Activated CD8-positive, alpha-beta T cell treated with anti-CD3 and anti-CD28 coated beads for 36 hours (primary cell): Measurements from ENCODE around the gene FKBP15. TPM values are rescaled to one million over a fixed set of nuclear protein-coding genes. Genes with fewer than 3 reads are reported as not detected.

Experiments used
- ATAC-seq: fragments of 200-7000 bp; cut with Tn5 transposase; one replicate; pipeline ENCODE4 v1.10.0; 2021; ENCODE audit warnings: mild to moderate bottlenecking, moderate library complexity
- CTCF ChIA-PET: fragments of 350-600 bp; sonication (Branson Sonifier 250); formaldehyde crosslinking; loops from one replicate; lab custom pipeline; 2021; ENCODE audit warnings: antibody characterized with exemption; lab: Charles Lee
- POLR2A ChIA-PET: fragments of 350-600 bp; sonication (Branson Sonifier 250); formaldehyde crosslinking; loops from one replicate; lab custom pipeline; 2021; ENCODE audit warnings: antibody characterized with exemption; lab: Charles Lee
- DNase-seq: peaks from one replicate; pipeline ENCODE4 v3.0.0-alpha.2; 2020
- H3K27ac Mint-ChIP-seq: one replicate; pipeline ENCODE4 v1.8.0; 2021; ENCODE audit warnings: mild to moderate bottlenecking, mixed read lengths
- H3K27me3 Mint-ChIP-seq: one replicate; pipeline ENCODE4 v1.8.0; 2021; ENCODE audit warnings: mixed read lengths
- H3K36me3 Mint-ChIP-seq: one replicate; pipeline ENCODE4 v1.8.0; 2021; ENCODE audit warnings: low read depth, mixed read lengths
- H3K4me1 Mint-ChIP-seq: one replicate; pipeline ENCODE4 v1.8.0; 2021; ENCODE audit warnings: low read depth, mixed read lengths
- H3K4me3 Mint-ChIP-seq: one replicate; pipeline ENCODE4 v1.8.0; 2021; ENCODE audit warnings: mild to moderate bottlenecking, moderate library complexity, mixed read lengths
- H3K9me3 Mint-ChIP-seq: one replicate; pipeline ENCODE4 v1.8.0; 2021; ENCODE audit warnings: mixed read lengths
- intact Hi-C: fragments of 100-400 bp; cut with micrococcal nuclease; formaldehyde crosslinking; loops from one replicate; pipeline ENCODE4 v1.10.0; 2022
- total RNA-seq, 2 experiments: library from RNA; stranded (reverse); gene quantifications; one replicate each; pipeline ENCODE4 v1.2.3, GENCODE V29; 2021
- TF ChIP-seq, protein P1 (sequence below): fragments of 200-600 bp; IDR thresholded peaks from one replicate; pipeline ENCODE4 v1.8.0; 2022; ENCODE audit warnings: antibody characterized with exemption, mild to moderate bottlenecking

The FKBP15 gene
- total RNA-seq, 2 experiments from 2014 or later = 32.5 to 33.7 TPM

DNA sequence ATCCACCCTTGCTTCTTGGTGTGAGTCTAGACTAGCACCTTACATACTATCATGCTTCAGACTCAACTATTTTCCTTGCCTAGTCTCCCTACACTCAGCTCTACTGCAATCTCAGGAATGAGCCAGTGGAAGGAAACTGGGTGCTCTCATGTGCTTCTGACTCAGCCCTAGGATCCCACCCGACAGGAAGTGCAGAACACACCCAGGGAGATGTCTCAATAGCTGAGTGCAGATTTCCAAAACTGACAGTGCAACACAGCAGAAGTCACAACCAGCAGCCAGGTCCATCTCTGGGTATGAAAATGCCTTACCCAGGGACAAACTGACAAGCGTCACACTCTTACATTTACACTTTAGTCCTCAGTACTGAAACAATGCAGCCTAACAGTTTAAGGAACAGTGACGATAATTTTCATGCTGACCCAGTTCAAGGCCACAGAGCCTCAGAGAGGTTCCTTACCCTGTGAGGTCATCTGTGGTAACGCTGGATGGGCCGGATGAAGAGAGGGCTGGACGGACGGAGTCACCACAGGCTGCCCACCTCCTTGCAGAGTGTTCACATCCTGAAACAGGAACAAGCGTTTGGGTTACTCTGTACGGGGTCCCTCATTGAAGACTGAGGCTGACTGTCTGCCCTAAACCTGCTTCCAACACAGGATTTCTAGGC is 33.0 kb downstream of the FKBP15 start:
- Mint-ChIP-seq H3K36me3 (peaks cover 40% of the 10 kb centered on the region), H3K27ac (no peak overlapping the region)
- POLR2A ChIA-PET = no interaction called here

DNA sequence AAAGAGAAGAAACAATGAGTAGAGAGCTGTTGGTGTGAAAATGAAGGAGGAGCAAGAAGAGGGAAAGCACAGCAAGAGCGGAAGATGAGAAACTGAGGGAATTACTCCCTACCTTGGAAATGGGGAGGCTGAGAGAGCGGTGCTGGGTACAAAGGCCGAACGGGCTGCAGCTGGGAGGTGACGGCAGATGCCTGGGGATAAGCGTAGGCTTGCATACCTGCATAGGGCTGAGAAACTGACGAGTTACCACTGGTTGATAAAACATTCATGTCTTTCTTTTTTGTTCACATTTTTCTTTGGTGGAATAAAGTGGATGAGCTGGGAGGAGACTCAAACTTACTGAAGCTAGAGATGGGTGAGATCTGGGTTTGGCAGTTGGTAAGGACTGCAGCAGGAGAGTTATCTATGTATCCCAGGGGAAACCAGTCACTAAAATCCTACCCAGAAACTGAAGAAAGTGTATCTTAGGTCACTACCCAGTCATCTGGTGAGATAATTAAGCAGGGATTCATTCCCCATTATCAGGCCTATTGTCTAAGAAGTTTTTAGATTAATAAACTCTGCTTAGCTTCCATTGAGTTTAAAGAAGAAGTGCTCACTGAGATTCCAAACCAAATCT is 34.8 kb downstream of the FKBP15 start:
- Mint-ChIP-seq H3K27me3 (no peaks in the 10 kb centered on the region), H3K9me3 (no peaks in the 10 kb centered on the region), H3K27ac (no peak overlapping the region), H3K36me3 (peaks cover 54% of the 10 kb centered on the region), H3K4me1 (no peaks in the 10 kb centered on the region), H3K4me3 (no peak overlapping the region)
- no peak for ATAC-seq
- TF ChIP-seq, protein P1, sequence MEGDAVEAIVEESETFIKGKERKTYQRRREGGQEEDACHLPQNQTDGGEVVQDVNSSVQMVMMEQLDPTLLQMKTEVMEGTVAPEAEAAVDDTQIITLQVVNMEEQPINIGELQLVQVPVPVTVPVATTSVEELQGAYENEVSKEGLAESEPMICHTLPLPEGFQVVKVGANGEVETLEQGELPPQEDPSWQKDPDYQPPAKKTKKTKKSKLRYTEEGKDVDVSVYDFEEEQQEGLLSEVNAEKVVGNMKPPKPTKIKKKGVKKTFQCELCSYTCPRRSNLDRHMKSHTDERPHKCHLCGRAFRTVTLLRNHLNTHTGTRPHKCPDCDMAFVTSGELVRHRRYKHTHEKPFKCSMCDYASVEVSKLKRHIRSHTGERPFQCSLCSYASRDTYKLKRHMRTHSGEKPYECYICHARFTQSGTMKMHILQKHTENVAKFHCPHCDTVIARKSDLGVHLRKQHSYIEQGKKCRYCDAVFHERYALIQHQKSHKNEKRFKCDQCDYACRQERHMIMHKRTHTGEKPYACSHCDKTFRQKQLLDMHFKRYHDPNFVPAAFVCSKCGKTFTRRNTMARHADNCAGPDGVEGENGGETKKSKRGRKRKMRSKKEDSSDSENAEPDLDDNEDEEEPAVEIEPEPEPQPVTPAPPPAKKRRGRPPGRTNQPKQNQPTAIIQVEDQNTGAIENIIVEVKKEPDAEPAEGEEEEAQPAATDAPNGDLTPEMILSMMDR = no peak
- ChIA-PET POLR2A (no interaction called here), CTCF (interaction anchor here (0.6 to 3.5 kb wide), 7 partner anchors 11 to 182 kb away, joined by 3 to 15 read pairs (median 3); partner anchors contain the start of gene SLC31A2)
- intact Hi-C loops = no loop called here
- no peak for DNase-seq

More for the DNA sequence above, 33.0 kb downstream of the FKBP15 start:
- Mint-ChIP-seq H3K4me3 (no peak overlapping the region), H3K4me1 (no peaks in the 10 kb centered on the region), H3K27me3 (no peaks in the 10 kb centered on the region), H3K9me3 (no peaks in the 10 kb centered on the region)
- intact Hi-C loops = no loop called here
- CTCF ChIA-PET = interaction anchor here (1.0 to 3.5 kb wide), 2 partner anchors 8 to 14 kb away, joined by 3 to 15 read pairs; no protein-coding TSS in a partner anchor
- TF ChIP-seq, protein P1 = no peak
- DNase-seq = no peak
- no peak for ATAC-seq

GRCh38 chr9:113185271-113185670 is 35.8 kb downstream of the FKBP15 start:
- ChIA-PET CTCF (interaction anchor here (0.6 to 3.5 kb wide), 4 partner anchors 12 to 183 kb away, joined by 3 to 15 read pairs (median 5); no protein-coding TSS in a partner anchor), POLR2A (no interaction called here)
- H3K9me3 Mint-ChIP-seq = no peaks in the 10 kb centered on the region
- ATAC-seq = no peak
- no peak overlapping the region for H3K4me3 Mint-ChIP-seq
- TF ChIP-seq, protein P1 = no peak
- H3K27ac Mint-ChIP-seq = no peak overlapping the region
- intact Hi-C loops = no loop called here
- no peaks in the 10 kb centered on the region for H3K27me3 Mint-ChIP-seq
- DNase-seq = no peak
- H3K36me3 Mint-ChIP-seq = peaks cover 53% of the 10 kb centered on the region
- no peaks in the 10 kb centered on the region for H3K4me1 Mint-ChIP-seq

GRCh38 chr9:113184539-113184938 is 36.5 kb downstream of the FKBP15 start:
- no peak overlapping the region for H3K4me3 Mint-ChIP-seq
- TF ChIP-seq, protein P1 = no peak
- no peaks in the 10 kb centered on the region for H3K9me3 Mint-ChIP-seq
- H3K4me1 Mint-ChIP-seq = no peaks in the 10 kb centered on the region
- ATAC-seq (no peak), DNase-seq (no peak)
- H3K36me3 Mint-ChIP-seq = peaks cover 52% of the 10 kb centered on the region
- ChIA-PET POLR2A (no interaction called here), CTCF (interaction anchor here (1.7 to 3.5 kb wide), 2 partner anchors 11 to 72 kb away, joined by 7 to 15 read pairs; no protein-coding TSS in a partner anchor)
- H3K27me3 Mint-ChIP-seq = no peaks in the 10 kb centered on the region
- intact Hi-C loops = no loop called here
- no peak overlapping the region for H3K27ac Mint-ChIP-seq

- Mint-ChIP-seq H3K9me3 (no peaks in the 10 kb centered on the region), H3K36me3 (peaks cover 52% of the 10 kb centered on the region), H3K4me3 (no peak overlapping the region), H3K27me3 (no peaks in the 10 kb centered on the region), H3K4me1 (no peaks in the 10 kb centered on the region), H3K27ac (no peak overlapping the region)
- ChIA-PET POLR2A (no interaction called here), CTCF (no interaction called here)
- TF ChIP-seq, protein P1 = no peak
- no peak for ATAC-seq
- intact Hi-C loops = no loop called here
- no peak for DNase-seq
Observed at GRCh38 chr9:113183956-113184488, 37.1 kb downstream of the FKBP15 start.
